IMR-90 (cell line): ENCODE results near the gene ACIN1. TPM values are rescaled to one million over a fixed set of nuclear protein-coding genes. Genes with fewer than 3 reads are reported as not detected.

ENCODE experiments used
- ATAC-seq: fragments of 200-7000 bp; cut with Tn5 transposase; 2 replicates; pipeline ENCODE4 v1.9.1; 2020; ENCODE audit warnings: low read depth, mild to moderate bottlenecking, moderate library complexity
- BruUV-seq: library from RNA; stranded (reverse); fragments of 400-500 nt; replicated peaks from 2 replicates; lab custom pipeline; 2021; lab: Mats Ljungman, UMichigan
- CTCF ChIA-PET: fragments of 300-600 bp; formaldehyde crosslinking; extraction: SDS; loops from one replicate; lab custom pipeline; 2021; ENCODE audit warnings: antibody characterized with exemption; lab: Yijun Ruan, JAX
- POLR2A ChIA-PET: fragments of 300-600 bp; sonication (Branson Sonifier 250); formaldehyde crosslinking; loops from one replicate; lab custom pipeline; 2022; ENCODE audit warnings: antibody characterized with exemption; ENCODE audit not compliant: unreplicated experiment; lab: Charles Lee
- DNase-seq: peaks from one replicate; pipeline ENCODE4 v3.0.0; 2013
- H2AFZ ChIP-seq: replicated peaks from 2 replicates; pipeline ENCODE3; 2013; ENCODE audit warnings: low read length, mild to moderate bottlenecking; ENCODE audit not compliant: poor library complexity
- H2AK5ac ChIP-seq: 2 replicates; pipeline ENCODE4 v1.6.1; 2013; ENCODE audit warnings: low read depth, low read length, inconsistent platforms
- H2AK9ac ChIP-seq: replicated peaks from 2 replicates; pipeline ENCODE3; 2013; ENCODE audit warnings: mild to moderate bottlenecking, low read depth, low read length, moderate library complexity; ENCODE audit not compliant: poor library complexity
- H2BK120ac ChIP-seq: 2 replicates; pipeline ENCODE4 v1.6.1; 2013; ENCODE audit warnings: low read depth, low read length, inconsistent platforms
- H2BK15ac ChIP-seq: 3 replicates; pipeline ENCODE4 v1.6.1; 2013; ENCODE audit warnings: low read depth, low read length, inconsistent platforms
- H2BK20ac ChIP-seq: 2 replicates; pipeline ENCODE4 v1.6.1; 2013; ENCODE audit warnings: low read depth, mild to moderate bottlenecking, inconsistent platforms, low read length, moderate library complexity
- H2BK5ac ChIP-seq: 2 replicates; pipeline ENCODE4 v1.6.1; 2013; ENCODE audit warnings: mild to moderate bottlenecking, low read depth, low read length, inconsistent platforms; ENCODE audit not compliant: poor library complexity, severe bottlenecking
- H3K14ac ChIP-seq: replicated peaks from 2 replicates; pipeline ENCODE4 v1.6.1; 2013; ENCODE audit warnings: low read depth, low read length, inconsistent platforms
- H3K18ac ChIP-seq: 2 replicates; pipeline ENCODE4 v1.6.1; 2013; ENCODE audit warnings: low read depth, low read length, control low read depth
- H3K23ac ChIP-seq: 2 replicates; pipeline ENCODE4 v1.6.1; 2013; ENCODE audit warnings: low read depth, low read length, inconsistent platforms
- H3K27ac ChIP-seq: 2 replicates; pipeline ENCODE4 v1.5.1; 2013; ENCODE audit warnings: mild to moderate bottlenecking, control low read depth, low read length; ENCODE audit not compliant: insufficient read depth
- H3K27me3 ChIP-seq: 2 replicates; pipeline ENCODE4 v1.6.1; 2013; ENCODE audit warnings: low read length; ENCODE audit not compliant: control insufficient read depth, insufficient read depth
- H3K36me3 ChIP-seq: 2 replicates; pipeline ENCODE4 v1.6.1; 2013; ENCODE audit warnings: low read length, mixed read lengths; ENCODE audit not compliant: control insufficient read depth, insufficient read depth
- H3K4ac ChIP-seq: 2 replicates; pipeline ENCODE4 v1.6.1; 2013; ENCODE audit warnings: low read depth, low read length, inconsistent platforms
- H3K4me1 ChIP-seq: 2 replicates; pipeline ENCODE4 v1.6.1; 2013; ENCODE audit warnings: low read length, mixed read lengths; ENCODE audit not compliant: control insufficient read depth, insufficient read depth
- H3K4me2 ChIP-seq: 2 replicates; pipeline ENCODE4 v1.6.1; 2013; ENCODE audit warnings: low read depth, mild to moderate bottlenecking, control low read depth, low read length, moderate library complexity
- H3K4me3 ChIP-seq: 2 replicates; pipeline ENCODE4 v1.5.1; 2013; ENCODE audit warnings: low read depth, mild to moderate bottlenecking, control low read depth, low read length, moderate library complexity; ENCODE audit not compliant: insufficient read depth
- H3K56ac ChIP-seq: 2 replicates; pipeline ENCODE4 v1.6.1; 2013; ENCODE audit warnings: low read length, inconsistent platforms; ENCODE audit not compliant: insufficient read depth; ENCODE audit errors: extremely low read depth
- H3K79me1 ChIP-seq, 2 experiments: 2 replicates each; pipeline ENCODE4 v1.6.1; 2013; ENCODE audit warnings: low read length in 2 of 2, inconsistent platforms in 1 of 2, low read depth in 1 of 2
- H3K9ac ChIP-seq: 2 replicates; pipeline ENCODE4 v1.6.1; 2013; ENCODE audit warnings: low read depth, low read length, control low read depth
- H3K9me1 ChIP-seq: 2 replicates; pipeline ENCODE4 v1.6.1; 2013; ENCODE audit warnings: low read length, inconsistent platforms; ENCODE audit not compliant: insufficient read depth
- H3K9me3 ChIP-seq: 2 replicates; pipeline ENCODE4 v1.6.1; 2013; ENCODE audit warnings: low read length; ENCODE audit not compliant: control insufficient read depth, insufficient read depth
- H4K20me1 ChIP-seq: 2 replicates; pipeline ENCODE4 v1.6.1; 2013; ENCODE audit warnings: low read length, inconsistent platforms; ENCODE audit not compliant: insufficient read depth
- H4K5ac ChIP-seq: 2 replicates; pipeline ENCODE4 v1.6.1; 2013; ENCODE audit warnings: mild to moderate bottlenecking, low read depth, low read length, control low read depth
- H4K8ac ChIP-seq, 2 experiments: 2 replicates each; pipeline ENCODE4 v1.6.1; 2013; ENCODE audit warnings: low read depth in 2 of 2, low read length in 2 of 2, control low read depth in 1 of 2, inconsistent platforms in 1 of 2
- H4K91ac ChIP-seq: 2 replicates; pipeline ENCODE4 v1.6.1; 2013; ENCODE audit warnings: low read depth, low read length, inconsistent platforms; ENCODE audit not compliant: insufficient read depth
- CEBPB ChIP-seq: IDR thresholded peaks from 2 replicates; pipeline ENCODE4 v1.6.1; 2012; ENCODE audit warnings: low read depth, low read length, improper control_type of control experiment
- CHD1 ChIP-seq: IDR thresholded peaks from 2 replicates; pipeline ENCODE4 v1.6.1; 2012; ENCODE audit warnings: low read depth, low read length, improper control_type of control experiment
- MAZ ChIP-seq: IDR thresholded peaks from 2 replicates; pipeline ENCODE4 v1.6.1; 2012; ENCODE audit warnings: low read depth, mild to moderate bottlenecking, low read length, improper control_type of control experiment, moderate library complexity, borderline replicate concordance
- MXI1 ChIP-seq: IDR thresholded peaks from 2 replicates; pipeline ENCODE4 v1.6.1; 2012; ENCODE audit warnings: low read depth, mild to moderate bottlenecking, low read length, moderate library complexity, borderline replicate concordance
- POLR2A ChIP-seq: IDR thresholded peaks from 2 replicates; pipeline ENCODE4 v1.6.1; 2012; ENCODE audit warnings: mild to moderate bottlenecking, low read depth, low read length
- WGBS, 2 experiments: methylation state at CpG; one replicate each; pipeline versions ENCODE4 v1.1.5 to v1.1.7; 2013; ENCODE audit warnings: missing lambda C conversion rate in 2 of 2; ENCODE audit not compliant: insufficient read length in 1 of 2; ENCODE audit errors: extremely low coverage in 2 of 2; 5-methylcytosine and 5-hydroxymethylcytosine counted together
- dilution Hi-C: fragments of 300-500 bp; cut with HindIII; formaldehyde crosslinking; loops from one replicate; pipeline ENCODE4 v1.14.3; 2018; ENCODE audit warnings: low sequenced_read_pairs; ENCODE audit not compliant: unreplicated experiment
- in situ Hi-C: fragments of 300-500 bp; cut with MboI; formaldehyde crosslinking; loops from 3 replicates; pipeline ENCODE4 v1.14.3; 2019; ENCODE audit warnings: low sequenced_read_pairs, inconsistent platforms, mixed read lengths
- intact Hi-C: fragments of 100-400 bp; cut with micrococcal nuclease; formaldehyde crosslinking; loops from 2 replicates; pipeline ENCODE4 v1.10.0; 2022
- polyA plus RNA-seq, 3 experiments: library from polyadenylated mRNA; depleted of rRNA; stranded (reverse); fragments of >200 nt; gene quantifications; 2 replicates each; pipeline ENCODE4 v1.2.3, GENCODE V29; 2012; ENCODE audit warnings: low replicate concordance in 1 of 3
- total RNA-seq: library from RNA; depleted of rRNA; stranded (reverse); fragments of >200 nt; gene quantifications from 2 replicates; pipeline ENCODE4 v1.2.3, GENCODE V29; 2012

The ACIN1 gene
- total and polyA plus RNA-seq, 2 of the 4 experiments (the other 2 are of a cell fraction): 73.8 to 185 TPM

- Histone ChIP-seq H3K4me3 (peak within 1 kb of the TSS; percentile 62), H3K9me3 (no peaks in the 10 kb centered on the region), H3K56ac (peak within 1 kb of the TSS; percentile 22; the same call in 1 of the 2 replicates), H3K14ac (peak within 1 kb of the TSS; percentile 68; the same call in 1 of the 2 replicates), H2AK5ac (peak within 1 kb of the TSS; percentile 78), H4K5ac (no peak within 1 kb of the TSS), H2AFZ (peak within 1 kb of the TSS; percentile 89), H3K4me2 (peak within 1 kb of the TSS; percentile 87), H2AK9ac (peak within 1 kb of the TSS; percentile 95), H2BK5ac (peak within 1 kb of the TSS; percentile 41), H3K18ac (no peak within 1 kb of the TSS), H2BK120ac (no peak within 1 kb of the TSS), H3K79me1 (peaks cover 0 to 38% of the 10 kb centered on the region in 2 experiments; a peak in 3 of 4 replicates), H3K9ac (peak within 1 kb of the TSS; percentile 73), H2BK20ac (no peak within 1 kb of the TSS), H3K9me1 (peaks cover under 1% of the 10 kb centered on the region; the same call in 1 of the 2 replicates), H3K23ac (peak within 1 kb of the TSS; percentile 75), H3K27me3 (no peaks in the 10 kb centered on the region), H3K4ac (peak within 1 kb of the TSS; percentile 85), H3K27ac (peak within 1 kb of the TSS; percentile 70), H4K20me1 (peaks cover 14% of the 10 kb centered on the region), H4K8ac (no peak within 1 kb of the TSS; a peak in 1 of 4 replicates), H4K91ac (0 out of 2 replicates have a peak within 1 kb of the TSS, but pooled peaks have one; percentile 25), H3K36me3 (peaks cover 32% of the 10 kb centered on the region), H2BK15ac (no peak within 1 kb of the TSS), H3K4me1 (peaks cover 12% of the 10 kb centered on the region)
- peak; percentile 57 for DNase-seq
- in situ Hi-C loops (no loop called here), dilution Hi-C loops (no loop called here), intact Hi-C loops (loop anchor here (1.0 to 2.0 kb wide), 3 partner anchors 52 to 500 kb away; no protein-coding TSS in a partner anchor)
- CTCF ChIA-PET: interaction anchor here (0.6 to 2.2 kb wide), 14 partner anchors 10 to 112 kb away, joined by 3 to 17 read pairs (median 4); partner anchors contain the start of genes ACIN1, C14orf119 and PSMB11
- BruUV-seq: no TSS peak
- 13% methylated on average over 13 of the region's 73 CpGs; no CpG with 5 or more reads in 1 of the 2 experiments for WGBS, 2 experiments
- TF ChIP-seq MXI1: peak; percentile 47; the same call in 1 of the 2 replicates
- TF ChIP-seq CEBPB: no peak
- no peak for TF ChIP-seq CHD1
- TF ChIP-seq MAZ: peak; percentile 69; the same call in 1 of the 2 replicates
- 0 out of 2 replicates have a peak, but pooled peaks have one; percentile 16 for TF ChIP-seq POLR2A
- peak; percentile 78 for ATAC-seq
- POLR2A ChIA-PET: interaction anchor here (0.6 kb wide), 1 partner anchor 62 kb away, joined by 11 read pairs; no protein-coding TSS in a partner anchor
Measured at GRCh38 chr14:23056956-23057756, 37.8 kb downstream of the ACIN1 start, which contains the start of gene CDH24. Gene CDH24, minus strand, starts transcription at chr14:23057520. Its CDS starts 1,787 bp downstream, at chr14:23055733.
